Measurements from ENCODE around the gene ARHGAP10. TPM values are rescaled to one million over a fixed set of nuclear protein-coding genes. Genes with fewer than 3 reads are reported as not detected.

ARHGAP10 gene
- total and polyA plus RNA-seq, 3 experiments from 2014 or later = 8.6 to 14.0 (median 9.7) TPM

GRCh38 chr4:147950261-147950660 lies 218.4 kb downstream of the ARHGAP10 start:
- H3K4me1 ChIP-seq (ENCODE audit: insufficient read depth, low read length) = no peaks in the 10 kb centered on the region
- POLR2A ChIA-PET = no interaction called here
- peaks cover 12 to 21% (median 15%) of the 10 kb centered on the region in 3 donors for H3K36me3 Mint-ChIP-seq
- CTCF ChIA-PET = interaction anchor here (1.2 kb wide), 1 partner anchor 20 kb away, joined by 3 read pairs; no protein-coding TSS in a partner anchor
- no peak overlapping the region for H3K4me3 Mint-ChIP-seq
- H3K36me3 ChIP-seq (ENCODE audit: insufficient read depth, low read length) = no peaks in the 10 kb centered on the region
- no peak overlapping the region for H3K27ac Mint-ChIP-seq
- H3K27me3 Mint-ChIP-seq = no peaks in the 10 kb centered on the region
- peaks cover 3 to 7% (median 3%) of the 10 kb centered on the region in 3 donors for H3K4me1 Mint-ChIP-seq
- no peak overlapping the region for H3K27ac ChIP-seq (ENCODE audit: low read depth, low read length)
- H3K27me3 ChIP-seq (ENCODE audit: insufficient read depth, low read length, poor library complexity, severe bottlenecking) = no peaks in the 10 kb centered on the region
- H3K9me3 Mint-ChIP-seq = peaks cover 0 to 4% (median 2%) of the 10 kb centered on the region in 5 donors
- no peak overlapping the region for H3K4me3 ChIP-seq (ENCODE audit: low read length)
- no peak for DNase-seq
- H3K9me3 ChIP-seq (ENCODE audit: low read length) = no peaks in the 10 kb centered on the region

GRCh38 chr4:147950841-147951240 lies 219.0 kb downstream of the ARHGAP10 start:
- no peak overlapping the region for H3K27ac ChIP-seq (ENCODE audit: low read depth, low read length)
- CTCF ChIA-PET = interaction anchor here (1.2 kb wide), 1 partner anchor 19 kb away, joined by 3 read pairs; no protein-coding TSS in a partner anchor
- peaks cover 12 to 22% (median 21%) of the 10 kb centered on the region in 3 donors for H3K36me3 Mint-ChIP-seq
- peaks cover 0 to 4% (median 2%) of the 10 kb centered on the region in 5 donors for H3K9me3 Mint-ChIP-seq
- H3K4me1 Mint-ChIP-seq = peaks cover 0 to 5% (median 0%) of the 10 kb centered on the region in 3 donors
- POLR2A ChIA-PET = no interaction called here
- H3K36me3 ChIP-seq (ENCODE audit: insufficient read depth, low read length) = no peaks in the 10 kb centered on the region
- no peak overlapping the region for H3K4me3 Mint-ChIP-seq
- no peak for DNase-seq
- H3K4me3 ChIP-seq (ENCODE audit: low read length) = no peak overlapping the region
- H3K27me3 ChIP-seq (ENCODE audit: insufficient read depth, low read length, poor library complexity, severe bottlenecking) = no peaks in the 10 kb centered on the region
- H3K9me3 ChIP-seq (ENCODE audit: low read length) = no peaks in the 10 kb centered on the region
- peak overlapping the region in 1 of 8 donors; percentile 36 for H3K27ac Mint-ChIP-seq
- H3K27me3 Mint-ChIP-seq = no peaks in the 10 kb centered on the region
- H3K4me1 ChIP-seq (ENCODE audit: insufficient read depth, low read length) = no peaks in the 10 kb centered on the region

- Histone ChIP-seq H3K4me3 (ENCODE audit: low read length) (no peak overlapping the region), H3K36me3 (ENCODE audit: insufficient read depth, low read length) (no peaks in the 10 kb centered on the region), H3K9me3 (ENCODE audit: low read length) (no peaks in the 10 kb centered on the region), H3K27me3 (ENCODE audit: insufficient read depth, low read length, poor library complexity, severe bottlenecking) (no peaks in the 10 kb centered on the region), H3K27ac (ENCODE audit: low read depth, low read length) (no peak overlapping the region), H3K4me1 (ENCODE audit: insufficient read depth, low read length) (no peaks in the 10 kb centered on the region)
- no peak for DNase-seq
- Mint-ChIP-seq H3K27ac (no peak overlapping the region), H3K27me3 (no peaks in the 10 kb centered on the region), H3K36me3 (peaks cover 12 to 26% (median 14%) of the 10 kb centered on the region in 3 donors), H3K4me3 (no peak overlapping the region), H3K4me1 (no peaks in the 10 kb centered on the region), H3K9me3 (peaks cover 0 to 4% (median 2%) of the 10 kb centered on the region in 5 donors)
- CTCF ChIA-PET = no interaction called here
- POLR2A ChIA-PET = no interaction called here
Observed at GRCh38 chr4:147954850-147955249, 223.0 kb downstream of the ARHGAP10 start.

- Mint-ChIP-seq H3K4me3 (no peak overlapping the region), H3K27ac (no peak overlapping the region), H3K4me1 (no peaks in the 10 kb centered on the region), H3K36me3 (peaks cover 12 to 26% (median 13%) of the 10 kb centered on the region in 3 donors), H3K27me3 (no peaks in the 10 kb centered on the region), H3K9me3 (peaks cover 0 to 4% (median 2%) of the 10 kb centered on the region in 5 donors)
- no peak for DNase-seq
- Histone ChIP-seq H3K27me3 (ENCODE audit: insufficient read depth, low read length, poor library complexity, severe bottlenecking) (no peaks in the 10 kb centered on the region), H3K4me1 (ENCODE audit: insufficient read depth, low read length) (no peaks in the 10 kb centered on the region), H3K36me3 (ENCODE audit: insufficient read depth, low read length) (no peaks in the 10 kb centered on the region), H3K4me3 (ENCODE audit: low read length) (no peak overlapping the region), H3K9me3 (ENCODE audit: low read length) (no peaks in the 10 kb centered on the region), H3K27ac (ENCODE audit: low read depth, low read length) (no peak overlapping the region)
- CTCF ChIA-PET = no interaction called here
- POLR2A ChIA-PET = no interaction called here
Observed at GRCh38 chr4:147955827-147956558, 224.1 kb downstream of the ARHGAP10 start.

GRCh38 chr4:147957446-147957845 lies 225.6 kb downstream of the ARHGAP10 start:
- ChIA-PET CTCF (no interaction called here), POLR2A (no interaction called here)
- no peaks in the 10 kb centered on the region for H3K36me3 ChIP-seq (ENCODE audit: insufficient read depth, low read length)
- H3K27me3 Mint-ChIP-seq = no peaks in the 10 kb centered on the region
- H3K36me3 Mint-ChIP-seq = peaks cover 13 to 26% (median 16%) of the 10 kb centered on the region in 3 donors
- H3K9me3 ChIP-seq (ENCODE audit: low read length) = no peaks in the 10 kb centered on the region
- H3K4me1 Mint-ChIP-seq = no peaks in the 10 kb centered on the region
- no peak overlapping the region for H3K4me3 ChIP-seq (ENCODE audit: low read length)
- no peak overlapping the region for H3K4me3 Mint-ChIP-seq
- DNase-seq = no peak
- no peaks in the 10 kb centered on the region for H3K4me1 ChIP-seq (ENCODE audit: insufficient read depth, low read length)
- no peaks in the 10 kb centered on the region for H3K27me3 ChIP-seq (ENCODE audit: insufficient read depth, low read length, poor library complexity, severe bottlenecking)
- no peak overlapping the region for H3K27ac ChIP-seq (ENCODE audit: low read depth, low read length)
- no peak overlapping the region for H3K27ac Mint-ChIP-seq
- H3K9me3 Mint-ChIP-seq = peaks cover 0 to 4% (median 2%) of the 10 kb centered on the region in 5 donors

- ChIA-PET CTCF (no interaction called here), POLR2A (no interaction called here)
- H3K4me3 Mint-ChIP-seq = no peak overlapping the region
Observed at GRCh38 chr4:147958057-147958456, 226.2 kb downstream of the ARHGAP10 start.

GRCh38 chr4:147958489-147959065 lies 226.7 kb downstream of the ARHGAP10 start:
- H3K4me1 ChIP-seq (ENCODE audit: insufficient read depth, low read length) = no peaks in the 10 kb centered on the region
- no peak overlapping the region for H3K27ac ChIP-seq (ENCODE audit: low read depth, low read length)
- H3K4me1 Mint-ChIP-seq = no peaks in the 10 kb centered on the region
- H3K36me3 ChIP-seq (ENCODE audit: insufficient read depth, low read length) = no peaks in the 10 kb centered on the region
- ChIA-PET CTCF (no interaction called here), POLR2A (no interaction called here)
- peaks cover 13 to 24% (median 20%) of the 10 kb centered on the region in 3 donors for H3K36me3 Mint-ChIP-seq
- peaks cover 0 to 3% (median 0%) of the 10 kb centered on the region in 5 donors for H3K9me3 Mint-ChIP-seq
- H3K27ac Mint-ChIP-seq = no peak overlapping the region
- H3K9me3 ChIP-seq (ENCODE audit: low read length) = no peaks in the 10 kb centered on the region
- DNase-seq = no peak
- no peaks in the 10 kb centered on the region for H3K27me3 ChIP-seq (ENCODE audit: insufficient read depth, low read length, poor library complexity, severe bottlenecking)
- H3K4me3 Mint-ChIP-seq = no peak overlapping the region
- no peak overlapping the region for H3K4me3 ChIP-seq (ENCODE audit: low read length)
- no peaks in the 10 kb centered on the region for H3K27me3 Mint-ChIP-seq

More at GRCh38 chr4:147958057-147958456, 226.2 kb downstream of the ARHGAP10 start:
- Histone ChIP-seq H3K27me3 (ENCODE audit: insufficient read depth, low read length, poor library complexity, severe bottlenecking) (no peaks in the 10 kb centered on the region), H3K4me3 (ENCODE audit: low read length) (no peak overlapping the region), H3K4me1 (ENCODE audit: insufficient read depth, low read length) (no peaks in the 10 kb centered on the region), H3K36me3 (ENCODE audit: insufficient read depth, low read length) (no peaks in the 10 kb centered on the region), H3K9me3 (ENCODE audit: low read length) (no peaks in the 10 kb centered on the region), H3K27ac (ENCODE audit: low read depth, low read length) (no peak overlapping the region)
- Mint-ChIP-seq H3K27me3 (no peaks in the 10 kb centered on the region), H3K9me3 (peaks cover 0 to 4% (median 2%) of the 10 kb centered on the region in 5 donors), H3K36me3 (peaks cover 13 to 26% (median 18%) of the 10 kb centered on the region in 3 donors), H3K4me1 (no peaks in the 10 kb centered on the region), H3K27ac (no peak overlapping the region)
- no peak for DNase-seq

GRCh38 chr4:147960971-147961370 lies 229.1 kb downstream of the ARHGAP10 start:
- Histone ChIP-seq H3K4me1 (ENCODE audit: insufficient read depth, low read length) (no peaks in the 10 kb centered on the region), H3K9me3 (ENCODE audit: low read length) (no peaks in the 10 kb centered on the region), H3K4me3 (ENCODE audit: low read length) (no peak overlapping the region), H3K36me3 (ENCODE audit: insufficient read depth, low read length) (no peaks in the 10 kb centered on the region), H3K27ac (ENCODE audit: low read depth, low read length) (no peak overlapping the region), H3K27me3 (ENCODE audit: insufficient read depth, low read length, poor library complexity, severe bottlenecking) (no peaks in the 10 kb centered on the region)
- Mint-ChIP-seq H3K27me3 (no peaks in the 10 kb centered on the region), H3K36me3 (peaks cover 19 to 22% (median 22%) of the 10 kb centered on the region in 3 donors), H3K9me3 (no peaks in the 10 kb centered on the region), H3K4me3 (no peak overlapping the region), H3K27ac (peak overlapping the region in 1 of 8 donors; percentile 12), H3K4me1 (no peaks in the 10 kb centered on the region)
- no peak for DNase-seq
- ChIA-PET CTCF (interaction anchor here (1.0 kb wide), 1 partner anchor 49 kb away, joined by 3 read pairs; no protein-coding TSS in a partner anchor), POLR2A (no interaction called here)
